PC-3 (cell line): ENCODE results near the gene DNAL4. TPM values are rescaled to one million over a fixed set of nuclear protein-coding genes. Genes with fewer than 3 reads are reported as not detected.

ENCODE experiments used
- ATAC-seq: fragments of 200-7000 bp; cut with Tn5 transposase; 2 replicates; pipeline ENCODE4 v1.9.1; 2020; ENCODE audit warnings: mild to moderate bottlenecking, moderate library complexity
- BruUV-seq: library from RNA; stranded (reverse); fragments of 400-500 nt; replicated peaks from 2 replicates; lab custom pipeline; 2021; lab: Mats Ljungman, UMichigan
- CTCF ChIA-PET: fragments of 300-600 bp; sonication (Branson Sonifier 250); formaldehyde crosslinking; loops from one replicate; lab custom pipeline; 2022; ENCODE audit warnings: antibody characterized with exemption; lab: Charles Lee
- POLR2A ChIA-PET: fragments of 300-600 bp; sonication (Branson Sonifier 250); formaldehyde crosslinking; loops from one replicate; lab custom pipeline; 2022; ENCODE audit warnings: antibody characterized with exemption; ENCODE audit not compliant: unreplicated experiment; lab: Charles Lee
- DNase-seq: peaks from one replicate; pipeline ENCODE4 v3.0.0-alpha.2; 2015
- H2AFZ ChIP-seq: fragments of 300-600 bp; sonication (generic); 2 replicates; pipeline ENCODE4 v1.6.0; 2016; ENCODE audit warnings: antibody characterized with exemption, low read length
- H3F3A ChIP-seq: fragments of 300-600 bp; sonication (generic); one replicate; pipeline ENCODE4 v1.6.0; 2017; ENCODE audit warnings: antibody characterized with exemption, low read length, control low read depth, mild to moderate bottlenecking; ENCODE audit not compliant: unreplicated experiment
- H3K27ac ChIP-seq: fragments of 300-600 bp; sonication (generic); 2 replicates; pipeline ENCODE4 v1.5.1; 2016; ENCODE audit warnings: mild to moderate bottlenecking, low read length
- H3K27me3 ChIP-seq: fragments of 300-600 bp; sonication (generic); 2 replicates; pipeline ENCODE4 v1.6.1; 2016; ENCODE audit warnings: low read length, mixed read lengths
- H3K36me3 ChIP-seq: fragments of 300-600 bp; sonication (generic); 2 replicates; pipeline ENCODE4 v1.6.1; 2016; ENCODE audit warnings: low read depth, mixed run types, low read length, mixed read lengths
- H3K4me1 ChIP-seq: fragments of 300-600 bp; sonication (generic); 2 replicates; pipeline ENCODE4 v1.5.1; 2016; ENCODE audit warnings: low read length; ENCODE audit not compliant: insufficient read depth
- H3K4me2 ChIP-seq: fragments of 300-600 bp; sonication (generic); 2 replicates; pipeline ENCODE4 v1.6.0; 2016; ENCODE audit warnings: low read length
- H3K4me3 ChIP-seq: fragments of 300-600 bp; sonication (generic); 2 replicates; pipeline ENCODE4 v1.5.1; 2016; ENCODE audit warnings: mild to moderate bottlenecking, low read length, mixed read lengths
- H3K79me2 ChIP-seq: fragments of 300-600 bp; sonication (generic); 2 replicates; pipeline ENCODE4 v1.6.1; 2017; ENCODE audit warnings: low read length, mixed read lengths
- H3K9ac ChIP-seq: fragments of 300-600 bp; sonication (generic); 2 replicates; pipeline ENCODE4 v1.6.0; 2016; ENCODE audit warnings: mild to moderate bottlenecking, low read length
- H3K9me2 ChIP-seq: fragments of 300-600 bp; sonication (generic); replicated peaks from 2 replicates; pipeline ENCODE4 v1.6.1; 2016; ENCODE audit warnings: mixed run types, low read length, mixed read lengths
- H3K9me3 ChIP-seq: fragments of 300-600 bp; sonication (generic); 2 replicates; pipeline ENCODE4 v1.6.1; 2016; ENCODE audit warnings: low read length, mixed read lengths
- H4K20me1 ChIP-seq: fragments of 300-600 bp; sonication (generic); 2 replicates; pipeline ENCODE4 v1.6.1; 2016; ENCODE audit warnings: low read length, mixed read lengths
- CTCF ChIP-seq: fragments of 300-600 bp; sonication (generic); conservative IDR thresholded peaks from 2 replicates; pipeline ENCODE4 v1.5.1; 2017; ENCODE audit warnings: antibody characterized with exemption, low read depth, mild to moderate bottlenecking, low read length
- EZH2 ChIP-seq: fragments of 300-600 bp; sonication (generic); IDR thresholded peaks from one replicate; pipeline ENCODE4 v1.6.1; 2017; ENCODE audit warnings: antibody characterized with exemption, mild to moderate bottlenecking, low read length; ENCODE audit not compliant: unreplicated experiment
- EZH2phosphoT487 ChIP-seq: fragments of 300-600 bp; sonication (generic); IDR thresholded peaks from 2 replicates; pipeline ENCODE4 v1.6.1; 2018; ENCODE audit warnings: mild to moderate bottlenecking, antibody characterized with exemption, low read length, borderline replicate concordance
- intact Hi-C: fragments of 100-400 bp; cut with micrococcal nuclease; formaldehyde crosslinking; loops from 2 replicates; pipeline ENCODE4 v1.9.0; 2023
- total RNA-seq: library from RNA; depleted of rRNA; stranded (reverse); fragments of >200 nt; gene quantifications from 2 replicates; pipeline ENCODE4 v1.2.3, GENCODE V29; 2014

DNAL4 gene
- total RNA-seq, 1 experiment from 2014 or later, result 22.5 TPM

DNA sequence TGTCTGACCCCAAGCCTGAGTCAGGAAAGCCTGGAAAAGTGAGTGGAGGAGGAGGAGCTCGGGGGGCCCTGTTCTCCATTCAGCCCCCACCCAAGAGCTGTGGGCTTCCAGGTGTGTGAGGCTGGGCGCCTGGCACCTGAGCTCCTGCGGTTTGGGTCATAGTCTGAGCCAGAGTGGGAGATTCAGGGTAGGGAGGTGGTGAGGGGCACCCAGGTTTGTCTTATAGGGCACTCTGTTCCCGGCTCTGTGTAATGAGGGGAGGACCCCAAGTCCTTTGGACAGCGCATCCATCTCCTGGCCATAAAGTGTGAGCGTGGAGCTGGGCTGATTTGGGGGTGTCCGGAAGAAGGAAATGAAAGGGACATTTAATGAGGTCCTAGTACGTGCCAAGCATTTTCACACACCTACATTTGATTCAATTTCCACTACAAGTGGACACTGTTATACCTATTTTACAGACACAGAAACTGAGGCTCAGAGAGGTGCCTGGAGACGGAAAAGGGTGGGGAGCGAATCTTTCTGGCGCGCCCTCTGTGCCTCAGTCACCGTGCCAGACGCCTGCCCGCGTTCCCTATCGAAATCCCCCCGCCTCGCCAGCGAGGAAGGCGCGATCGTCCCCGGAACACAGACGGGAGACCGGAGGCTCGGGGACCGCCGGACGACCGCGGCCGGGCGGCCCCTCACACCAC lies 48.7 kb upstream of the DNAL4 start:
- Histone ChIP-seq H3F3A (no peaks in the 10 kb centered on the region), H4K20me1 (no peaks in the 10 kb centered on the region), H3K9me2 (no peaks in the 10 kb centered on the region), H3K4me1 (peaks cover 9% of the 10 kb centered on the region; the same call in 1 of the 2 replicates), H3K36me3 (no peaks in the 10 kb centered on the region), H3K9ac (no peak overlapping the region), H3K27ac (no peak overlapping the region), H3K9me3 (no peaks in the 10 kb centered on the region), H3K79me2 (no peaks in the 10 kb centered on the region), H3K27me3 (no peaks in the 10 kb centered on the region), H3K4me3 (peak overlapping the region; percentile 68), H3K4me2 (peak overlapping the region; percentile 75), H2AFZ (0 out of 2 replicates have a peak overlapping the region, but pooled peaks have one; percentile 30)
- intact Hi-C loops, result no loop called here
- ChIA-PET POLR2A (interaction anchor here (0.5 kb wide), 1 partner anchor 682 kb away, joined by 3 read pairs; no protein-coding TSS in a partner anchor), CTCF (interaction anchor here (0.5 to 1.0 kb wide), 3 partner anchors 73 to 126 kb away, joined by 3 to 15 read pairs (median 3); no protein-coding TSS in a partner anchor)
- DNase-seq, result no peak
- TF ChIP-seq CTCF, result no peak
- TF ChIP-seq EZH2phosphoT487, result no peak
- no peak for TF ChIP-seq EZH2
- ATAC-seq, result no peak
- TSS peak; percentile 54 for BruUV-seq

DNA sequence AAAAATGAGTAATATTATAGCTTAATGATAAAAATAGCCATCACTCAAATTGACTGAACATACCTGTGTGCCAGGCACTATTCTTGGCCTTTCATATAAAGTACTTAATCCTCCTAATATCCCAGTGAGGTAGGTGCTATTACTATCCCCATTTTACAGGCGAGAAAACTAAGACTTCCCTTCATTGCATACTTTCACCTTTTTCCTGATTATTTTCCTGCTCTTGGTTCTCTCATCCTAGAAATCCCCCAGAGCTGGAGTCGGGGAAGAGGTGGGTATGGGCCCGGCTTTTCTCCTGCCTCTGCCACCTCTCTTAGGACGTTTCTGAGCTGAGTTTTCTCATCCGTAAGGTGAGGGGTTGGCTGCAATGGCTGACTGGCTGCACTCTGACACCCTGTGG lies 47.7 kb upstream of the DNAL4 start:
- BruUV-seq, result no TSS peak
- Histone ChIP-seq H3K79me2 (no peaks in the 10 kb centered on the region), H3K27ac (no peak overlapping the region), H3K27me3 (no peaks in the 10 kb centered on the region), H3K36me3 (no peaks in the 10 kb centered on the region), H3K9me2 (no peaks in the 10 kb centered on the region), H3F3A (no peaks in the 10 kb centered on the region), H3K9me3 (no peaks in the 10 kb centered on the region), H3K4me3 (no peak overlapping the region), H2AFZ (no peak overlapping the region), H3K4me1 (peaks cover 9% of the 10 kb centered on the region; the same call in 1 of the 2 replicates), H3K4me2 (no peak overlapping the region), H3K9ac (no peak overlapping the region), H4K20me1 (no peaks in the 10 kb centered on the region)
- TF ChIP-seq EZH2, result no peak
- POLR2A ChIA-PET, result no interaction called here
- CTCF ChIA-PET, result no interaction called here
- ATAC-seq, result no peak
- intact Hi-C loops, result no loop called here
- no peak for DNase-seq

- intact Hi-C loops, result no loop called here
- H2AFZ ChIP-seq, result no peak overlapping the region
- TF ChIP-seq CTCF, result no peak
- TF ChIP-seq EZH2phosphoT487, result no peak
- TF ChIP-seq EZH2, result no peak
- no peak overlapping the region for H3K9ac ChIP-seq
- no peak overlapping the region for H3K4me3 ChIP-seq
- CTCF ChIA-PET, result no interaction called here
- no peaks in the 10 kb centered on the region for H3F3A ChIP-seq
- no peaks in the 10 kb centered on the region for H3K9me2 ChIP-seq
- no peaks in the 10 kb centered on the region for H4K20me1 ChIP-seq
- ATAC-seq (no peak), DNase-seq (no peak)
- POLR2A ChIA-PET, result no interaction called here
- H3K4me2 ChIP-seq, result no peak overlapping the region
- no peaks in the 10 kb centered on the region for H3K9me3 ChIP-seq
- BruUV-seq, result no TSS peak
- peaks cover 12% of the 10 kb centered on the region for H3K4me1 ChIP-seq
- no peaks in the 10 kb centered on the region for H3K36me3 ChIP-seq
- H3K79me2 ChIP-seq, result no peaks in the 10 kb centered on the region
- H3K27ac ChIP-seq, result no peak overlapping the region
- H3K27me3 ChIP-seq, result no peaks in the 10 kb centered on the region
Measured at GRCh38 chr22:38841211-38841610, 47.3 kb upstream of the DNAL4 start.
